Liver (tissue), 3 donors: ENCODE results near the gene TRIM4.

Source experiments
- ATF3 ChIP-seq: IDR thresholded peaks from 2 replicates; pipeline ENCODE4 v1.6.1; 2016; ENCODE audit warnings: antibody characterized with exemption
- CTCF ChIP-seq: fragments of 150-350 bp; IDR thresholded peaks from 2 replicates; pipeline ENCODE4 v1.5.1; 2017; ENCODE audit warnings: improper control_type of control experiment, low read depth, low read length; ENCODE audit not compliant: missing input control
- EGR1 ChIP-seq, 2 donors: IDR thresholded peaks; 2 replicates each; pipeline ENCODE4 v1.6.1; 2016 to 2018; ENCODE audit warnings: antibody characterized with exemption in 2 of 2, low read depth in 2 of 2
- GABPA ChIP-seq, 2 donors: IDR thresholded peaks in 1 of 2; conservative IDR thresholded peaks in 1 of 2; 2 replicates each; pipeline ENCODE4 v1.6.1; 2016; ENCODE audit warnings: antibody characterized with exemption in 2 of 2, mild to moderate bottlenecking in 1 of 2, moderate library complexity in 1 of 2
- HNF4A ChIP-seq, 2 donors: conservative IDR thresholded peaks; 2 replicates each; pipeline ENCODE4 v1.6.1; 2016; ENCODE audit warnings: antibody characterized with exemption in 2 of 2, mild to moderate bottlenecking in 2 of 2
- JUND ChIP-seq, 2 donors: IDR thresholded peaks; 2 replicates each; pipeline ENCODE4 v1.6.1; 2016; ENCODE audit warnings: antibody characterized with exemption in 2 of 2
- MAX ChIP-seq: IDR thresholded peaks from 2 replicates; pipeline ENCODE4 v1.6.1; 2016; ENCODE audit warnings: antibody characterized with exemption
- RAD21 ChIP-seq, 2 donors: IDR thresholded peaks; 2 replicates each; pipeline ENCODE4 v1.6.1; 2016; ENCODE audit warnings: antibody characterized with exemption in 2 of 2, mild to moderate bottlenecking in 2 of 2
- REST ChIP-seq: IDR thresholded peaks from 2 replicates; pipeline ENCODE4 v1.6.1; 2016; ENCODE audit warnings: antibody characterized with exemption, mild to moderate bottlenecking
- SP1 ChIP-seq: IDR thresholded peaks from 2 replicates; pipeline ENCODE4 v1.6.1; 2018; ENCODE audit warnings: antibody characterized with exemption, mild to moderate bottlenecking
- TAF1 ChIP-seq: conservative IDR thresholded peaks from 2 replicates; pipeline ENCODE4 v1.6.1; 2016; ENCODE audit warnings: antibody characterized with exemption, mild to moderate bottlenecking
- YY1 ChIP-seq: IDR thresholded peaks from 2 replicates; pipeline ENCODE4 v1.6.1; 2016; ENCODE audit warnings: antibody characterized with exemption, mild to moderate bottlenecking
- ZBTB33 ChIP-seq: IDR thresholded peaks from 2 replicates; pipeline ENCODE4 v1.6.1; 2016; ENCODE audit warnings: antibody characterized with exemption
- donor health status: healthy.
- donor health status: healthy.

GRCh38 chr7:99844328-99844727 lies 75.0 kb downstream of the TRIM4 start:
- TF ChIP-seq CTCF (no peak), GABPA (IDR thresholded peaks at IDR 0.05 in 1 of 2, conservative IDR thresholded peaks at IDR 0.05 in 1 of 2) (no peak), JUND (IDR thresholded peaks at IDR 0.05) (no peak), TAF1 (no peak), RAD21 (IDR thresholded peaks at IDR 0.05) (no peak), YY1 (no peak), MAX (no peak), SP1 (no peak), HNF4A (conservative IDR thresholded peaks at IDR 0.05) (no peak), ATF3 (no peak), ZBTB33 (no peak), REST (no peak), EGR1 (IDR thresholded peaks at IDR 0.05; ENCODE audit: low read depth in 2 of 2) (no peak)
